Middle frontal gyrus (tissue), 1 donor: ENCODE data around the gene FDX2.

Source experiments
- DNase-seq: peaks from one replicate; pipeline ENCODE4 v3.0.0-alpha.2; 2015; ENCODE audit warnings: low spot score; ENCODE audit errors: extremely low spot score

FDX2 gene

DNA sequence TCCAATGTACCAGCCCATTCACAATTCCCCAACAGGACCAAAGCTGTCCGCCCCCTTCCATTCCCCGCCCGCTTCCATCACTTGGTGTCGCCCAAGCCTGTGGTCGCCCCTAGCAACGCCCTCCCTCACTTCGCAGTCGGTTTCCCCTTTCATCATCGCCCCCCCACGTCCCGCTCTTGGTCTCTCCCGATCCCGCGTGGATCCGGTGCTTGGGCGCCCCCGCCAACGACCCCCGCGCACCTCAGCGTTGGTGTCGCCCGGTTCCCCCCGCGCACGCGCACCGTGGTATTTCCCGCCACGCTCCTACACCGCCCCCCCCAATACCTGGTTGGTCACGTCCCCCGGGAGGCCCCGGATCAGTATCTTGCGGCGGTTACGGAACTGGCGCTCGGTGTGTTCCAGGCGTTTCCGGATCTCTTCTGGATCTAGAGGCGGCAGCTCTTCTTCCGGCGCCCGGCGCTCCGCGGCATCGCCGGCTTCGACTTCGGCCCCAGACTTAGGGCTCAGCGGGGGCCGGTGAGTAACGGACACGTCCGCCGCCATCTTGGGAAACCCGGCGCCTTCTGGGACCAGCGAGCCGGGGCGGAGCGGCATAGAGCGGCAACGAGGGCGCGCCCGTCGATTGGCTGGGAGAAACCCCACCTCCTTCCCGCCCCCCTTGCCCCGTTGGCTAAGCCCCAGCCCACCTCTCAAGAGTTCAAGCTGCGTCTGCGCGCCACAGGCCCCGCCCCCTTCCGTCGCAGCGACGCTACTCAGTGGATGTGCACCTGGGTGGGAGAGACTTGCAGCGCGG lies 17.3 kb upstream of the FDX2 start, which contains the start of gene RAVER1:
Gene RAVER1, minus strand, starts transcription at position 565 of the 793 bp plus-strand sequence. Its CDS starts 22 bp downstream, at position 543.
- peak; percentile 92 for DNase-seq

DNA sequence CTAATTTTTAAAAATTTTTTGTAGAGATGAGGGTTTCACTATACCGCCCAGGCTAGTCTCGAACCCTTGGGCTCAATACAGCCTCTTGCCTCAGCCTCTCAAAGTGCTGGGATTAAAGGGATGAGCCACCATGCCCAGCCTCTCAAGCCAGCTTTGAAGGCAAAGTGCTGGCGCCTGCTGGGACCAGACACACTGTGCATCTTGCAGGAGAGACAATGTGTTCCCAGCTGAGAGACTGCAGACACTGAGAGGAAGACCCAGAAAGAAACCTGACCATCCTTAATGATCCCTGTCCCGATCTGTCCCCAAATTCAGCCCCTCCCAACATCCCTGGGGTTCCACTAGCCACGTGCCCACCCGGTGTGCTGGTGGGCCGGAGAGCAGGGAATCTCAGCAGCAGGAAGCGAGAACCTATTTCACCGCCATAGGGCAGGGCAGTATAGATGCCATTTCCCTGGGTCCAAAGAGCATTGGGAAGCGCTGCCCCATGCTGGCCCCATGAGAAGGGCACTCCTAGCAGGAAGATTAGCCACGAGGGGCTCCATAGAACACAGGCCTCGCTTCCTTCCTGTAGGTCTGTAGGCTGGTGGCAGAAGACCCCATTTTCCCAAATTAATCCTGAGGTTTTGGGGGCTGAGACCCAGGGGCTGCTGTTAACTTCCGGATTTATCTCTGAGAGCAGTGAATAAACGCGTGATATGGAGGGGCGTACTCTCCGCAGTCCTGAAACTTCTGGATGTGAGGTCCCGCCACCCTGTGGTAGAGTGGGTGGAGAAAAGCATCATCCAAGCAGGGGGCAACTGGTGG lies 16.5 kb upstream of the FDX2 start:
- DNase-seq = no peak

GRCh38 chr19:10329555-10329954 lies 13.7 kb upstream of the FDX2 start:
- DNase-seq = no peak

DNA sequence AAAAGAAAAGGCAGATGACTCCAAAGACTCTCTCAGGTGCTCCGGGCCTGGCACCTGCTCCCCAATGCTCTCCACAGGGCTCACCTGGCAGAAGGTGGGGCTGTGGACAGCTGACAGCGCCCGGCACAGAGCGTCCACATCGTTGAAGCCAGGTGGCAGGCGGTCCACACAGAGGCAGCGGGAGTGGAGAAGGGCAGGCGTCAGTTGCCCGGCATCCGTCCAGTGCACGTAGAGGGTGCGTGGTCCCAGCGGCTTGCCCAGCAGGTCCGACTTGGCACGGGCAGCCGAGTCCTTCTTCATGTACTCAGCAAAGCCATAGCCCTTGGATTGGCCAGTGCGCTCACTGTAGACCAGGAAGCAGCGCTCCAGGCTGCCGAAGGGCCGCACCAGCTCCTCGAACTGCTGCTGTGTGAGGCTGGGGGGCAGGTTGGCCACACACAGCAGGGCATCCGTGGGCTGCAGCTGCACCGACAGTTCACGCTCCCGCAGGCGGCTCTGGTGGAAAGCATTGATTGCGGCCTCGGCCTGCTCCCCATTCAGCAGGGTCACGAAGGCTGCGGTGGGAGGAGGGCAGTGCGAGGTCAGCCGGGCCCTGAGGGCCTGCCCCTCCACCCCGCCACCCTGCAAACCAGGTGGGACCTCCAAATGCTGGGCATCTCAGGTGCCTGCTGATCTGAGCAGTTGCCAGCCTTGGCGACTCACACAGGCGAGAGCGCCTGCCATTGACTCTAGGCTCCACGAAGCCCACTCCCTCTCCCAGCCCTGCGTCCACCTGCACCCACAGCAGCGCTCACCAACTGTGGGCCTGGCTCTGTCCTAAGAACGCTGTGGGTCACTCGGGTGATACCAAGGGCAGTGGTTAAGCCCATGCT lies 13.0 kb upstream of the FDX2 start:
- DNase-seq = no peak

DNA sequence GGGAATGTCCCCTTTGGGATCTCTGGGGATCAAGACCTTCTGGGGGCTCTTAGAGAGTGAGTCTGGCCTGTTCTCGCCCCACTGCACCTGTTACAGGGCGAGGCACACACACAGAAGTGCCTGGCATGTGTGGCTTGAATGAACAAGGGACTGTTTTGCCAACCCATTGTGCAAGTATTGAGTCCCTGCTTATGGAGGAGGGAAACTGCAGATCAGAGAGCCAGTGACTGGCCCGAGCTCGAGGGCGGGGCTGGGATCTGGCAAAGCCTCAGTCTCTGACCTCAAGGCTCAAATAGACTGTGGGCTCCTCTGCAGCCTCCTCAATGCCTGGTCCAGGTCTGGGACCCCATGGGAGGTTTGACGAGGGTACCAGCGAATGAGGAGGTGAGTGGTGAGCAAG lies 12.0 kb upstream of the FDX2 start:
- no peak for DNase-seq

- no peak for DNase-seq
Observed at GRCh38 chr19:10325732-10326131, 9.9 kb upstream of the FDX2 start.

- no peak for DNase-seq
Observed at GRCh38 chr19:10321874-10322835, 6.3 kb upstream of the FDX2 start.

- no peak for DNase-seq
Observed at GRCh38 chr19:10321417-10321797, 5.6 kb upstream of the FDX2 start.

GRCh38 chr19:10320602-10321416 lies 5.0 kb upstream of the FDX2 start:
- DNase-seq = no peak

- no peak for DNase-seq
Observed at GRCh38 chr19:10318807-10319682, 3.2 kb upstream of the FDX2 start.

DNA sequence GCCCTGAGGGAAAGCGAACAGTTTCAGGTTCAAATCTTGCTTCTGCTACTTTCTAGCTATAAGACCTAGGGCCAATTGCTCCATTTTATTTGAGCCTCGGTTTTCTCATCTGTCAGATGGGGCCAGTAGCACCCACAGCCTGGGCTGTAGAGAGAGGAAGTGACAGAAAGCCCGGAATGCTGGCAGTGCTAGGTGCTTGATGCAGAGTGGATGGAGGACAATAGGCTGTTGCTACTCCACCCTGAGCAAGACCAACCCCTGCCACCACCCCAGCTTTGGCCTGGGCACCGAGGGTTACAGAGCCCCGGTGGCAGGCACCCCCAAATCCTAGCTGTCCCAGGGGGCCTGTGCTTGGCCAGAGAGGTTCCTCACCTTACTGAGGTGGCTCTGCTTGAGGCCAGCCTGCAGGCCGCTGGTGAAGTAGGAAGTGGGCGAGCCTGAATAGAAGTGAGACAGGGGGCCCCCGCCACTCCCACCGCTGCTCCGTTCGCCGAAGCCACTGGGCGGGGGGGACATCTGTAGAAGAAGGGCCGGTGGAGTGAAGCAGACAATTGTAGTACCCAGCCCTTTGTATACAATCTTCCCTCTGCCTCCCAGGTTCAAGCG lies 2.1 kb upstream of the FDX2 start:
- DNase-seq = no peak

- no peak for DNase-seq
Observed at GRCh38 chr19:10317045-10317856, 1.4 kb upstream of the FDX2 start.

DNA sequence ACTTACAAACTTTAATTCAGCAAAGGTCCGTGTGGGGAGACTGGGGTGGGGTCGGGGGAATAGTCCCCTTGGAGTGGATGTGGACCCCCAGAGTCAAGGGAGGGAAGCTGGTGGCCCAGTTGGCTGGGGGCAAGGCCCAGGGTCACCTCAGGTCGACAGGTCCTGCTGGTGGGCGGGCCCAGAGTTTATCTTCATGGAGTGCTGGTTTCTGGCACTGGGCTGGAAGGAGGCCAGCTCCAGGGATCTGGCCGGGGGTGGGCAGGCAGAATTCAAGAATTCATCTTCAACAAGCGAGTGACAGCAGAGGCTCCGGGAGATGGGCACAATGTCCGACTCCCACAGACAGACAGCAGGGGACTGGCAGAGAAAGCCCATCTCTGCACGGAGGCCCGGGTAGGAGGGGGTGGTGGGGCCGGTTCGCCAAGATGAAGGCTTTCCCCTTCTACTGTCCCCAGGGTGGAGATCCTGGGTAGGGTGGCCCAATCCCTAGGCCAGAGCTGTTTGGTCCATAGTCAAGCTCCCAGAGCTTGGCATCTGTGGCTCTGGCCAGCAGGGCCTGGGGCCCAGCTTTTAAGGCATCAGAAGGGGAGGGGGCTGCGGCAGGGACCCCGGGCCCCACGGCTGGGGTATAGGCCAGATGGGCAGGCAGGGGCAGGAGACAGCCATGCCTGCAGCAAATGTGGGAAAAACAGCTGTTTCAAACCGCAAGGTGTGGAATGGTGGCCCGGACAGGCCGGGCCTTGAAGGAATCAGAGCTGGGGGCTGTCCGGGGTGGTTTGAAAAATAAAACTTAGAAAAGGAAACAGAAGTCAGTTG lies 622 bp upstream of the FDX2 start:
- DNase-seq = no peak

DNA sequence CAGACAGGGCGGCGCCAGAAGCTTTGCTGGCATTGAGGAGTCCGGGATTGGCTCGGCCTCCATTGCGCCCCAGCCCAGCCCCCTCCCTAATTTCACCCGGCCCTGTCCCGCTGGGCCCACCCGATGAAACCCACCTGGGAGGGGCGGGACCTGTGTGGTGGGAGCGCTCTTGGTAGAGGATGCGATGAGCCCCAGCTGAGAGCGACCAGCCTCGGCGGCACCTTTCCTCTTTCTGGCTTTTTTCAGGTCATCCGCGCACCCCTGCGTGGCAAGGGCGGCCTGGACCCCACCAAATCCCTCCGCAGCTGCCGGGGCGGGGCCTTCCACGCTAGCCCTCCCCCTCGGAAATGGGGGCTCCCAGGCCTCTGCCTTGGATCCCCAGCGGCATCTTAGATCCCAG lies 6.4 kb downstream of the FDX2 start, which contains the start of gene ZGLP1:
Gene ZGLP1, minus strand, starts transcription at position 393 of the 400 bp plus-strand sequence.
- no peak for DNase-seq

DNA sequence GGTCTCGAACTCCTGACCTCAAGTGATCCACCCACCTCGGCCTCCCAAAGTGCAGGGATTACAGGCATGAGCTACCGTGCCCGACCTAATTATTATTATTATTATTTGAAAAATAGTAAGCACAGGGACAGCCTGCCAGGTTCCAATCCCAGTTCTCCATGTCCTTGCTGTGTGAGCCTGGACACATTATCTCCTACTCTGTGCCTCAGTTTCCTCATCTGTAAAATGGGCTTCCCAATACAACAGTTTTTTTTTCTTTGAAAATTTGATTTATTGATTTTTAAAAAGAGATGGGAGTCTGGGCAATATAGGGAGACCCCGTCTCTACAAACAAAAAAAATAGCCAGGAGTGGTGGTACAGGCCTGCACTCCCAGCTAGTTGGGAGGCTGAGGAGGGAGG lies 9.5 kb downstream of the FDX2 start:
- DNase-seq = no peak

- peak; percentile 43 for DNase-seq
Observed at GRCh38 chr19:10305139-10305806, 10.5 kb downstream of the FDX2 start.
